Activated CD4-positive, CD25-positive, alpha-beta regulatory T cell treated with anti-CD3 and anti-CD28 coated beads, Interleukin-2, amount 50 U/mL, for 72 hours (primary cell): ENCODE results near the gene VDR.
"Not testable (repeated sequence)": the region's sequence is repeated elsewhere in the genome, so short reads cannot be mapped to it uniquely, and the experiment has no call there.

Experiments used
- DNase-seq: peaks from one replicate; pipeline ENCODE4 v3.0.0; 2021

VDR gene

DNA sequence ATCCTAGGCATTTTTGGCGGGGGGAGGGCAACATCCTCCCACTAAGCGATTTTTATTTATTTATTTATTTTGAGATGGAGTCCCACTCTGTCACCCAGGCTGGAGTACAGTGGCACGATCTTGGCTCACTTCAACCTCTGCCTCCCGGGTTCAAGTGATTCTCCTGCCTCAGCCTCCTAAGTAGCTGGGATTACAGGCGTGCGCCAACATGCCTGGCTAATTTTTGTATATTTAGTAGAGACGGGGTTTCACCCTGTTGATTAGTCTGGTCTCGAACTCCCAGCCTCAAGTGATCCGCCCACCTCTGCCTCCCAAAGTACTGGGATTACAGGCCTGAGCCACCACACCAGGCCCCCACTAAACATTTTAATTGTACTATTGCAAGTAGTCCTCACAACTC is 95.3 kb downstream of the VDR start:
- not testable (repeated sequence) for DNase-seq

DNA sequence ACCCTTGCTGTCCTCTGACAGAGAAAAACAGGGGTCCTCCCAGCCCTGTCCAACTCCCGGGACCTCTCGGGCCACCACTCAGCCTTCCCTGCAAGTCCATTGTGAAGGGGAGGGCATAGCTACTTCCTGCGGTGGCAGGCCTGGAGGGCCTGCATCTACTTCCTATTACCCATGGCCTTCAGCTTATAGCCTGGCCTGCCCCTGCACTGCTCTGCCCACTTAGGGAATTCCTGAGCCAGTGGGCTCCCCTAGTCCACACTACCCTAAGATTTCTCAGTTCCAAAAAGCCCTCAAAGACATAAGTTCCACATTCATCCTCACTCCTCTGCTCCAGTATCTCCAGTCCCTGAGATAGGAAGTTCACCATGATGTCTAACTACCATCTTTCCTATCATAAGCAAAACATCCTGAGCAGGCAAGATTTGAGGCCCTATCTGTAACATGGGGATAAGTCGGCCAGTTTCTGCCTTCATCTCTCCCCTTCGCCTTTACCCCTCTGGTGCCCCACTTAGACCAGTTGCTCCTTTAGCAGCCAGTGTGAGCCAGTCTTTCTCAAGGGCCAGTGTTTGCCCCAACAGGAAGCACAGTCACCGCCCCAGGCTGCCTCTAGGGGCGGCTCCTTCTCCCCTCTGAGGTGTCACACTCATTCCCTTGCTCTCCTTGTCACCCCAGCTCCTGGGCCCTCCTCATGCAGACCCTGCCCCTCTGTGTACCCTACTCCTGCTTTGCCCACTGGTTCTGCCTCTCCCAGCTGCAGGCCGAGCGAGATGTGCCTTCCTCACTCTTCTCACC is 96.0 kb downstream of the VDR start:
- DNase-seq, result peak; percentile 57

DNA sequence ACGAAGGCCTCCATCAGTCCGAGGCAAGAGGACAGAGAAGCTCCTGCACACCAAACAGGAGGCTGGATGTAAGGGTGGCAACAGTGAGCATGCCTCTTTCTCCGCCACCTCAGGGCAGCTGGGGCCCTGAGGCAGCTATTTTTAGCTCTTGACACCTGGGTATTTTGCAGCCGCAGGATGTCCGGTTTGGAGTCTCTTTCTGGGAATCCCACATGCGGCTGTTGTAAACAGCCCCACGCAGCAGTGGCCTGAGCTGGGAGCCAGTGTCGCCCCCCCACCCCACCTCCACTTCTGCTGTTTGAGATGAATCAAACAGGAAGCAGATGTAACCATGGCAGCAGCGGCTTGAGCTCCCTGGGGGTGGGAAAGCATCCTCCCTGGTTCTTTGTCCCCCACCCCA is 96.7 kb downstream of the VDR start:
- peak; percentile 61 for DNase-seq

DNA sequence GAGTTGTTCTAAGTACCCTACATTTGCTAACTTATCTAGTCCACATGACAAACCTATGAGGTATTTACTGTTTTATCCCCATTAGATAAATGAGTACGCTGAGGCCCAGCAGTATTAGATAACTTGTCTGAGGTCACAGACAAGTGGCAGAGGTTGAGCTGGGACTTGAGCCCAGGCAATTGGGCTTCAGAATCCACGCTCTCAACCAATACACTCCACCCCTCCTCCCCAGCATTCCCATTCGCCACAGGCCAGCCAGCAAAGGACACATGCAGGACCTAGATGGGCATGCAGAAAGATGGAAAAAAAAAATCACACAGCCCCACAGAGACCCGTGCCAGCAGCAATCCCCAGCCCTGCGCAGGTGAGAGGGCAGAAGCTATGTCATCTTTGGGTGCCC is 97.5 kb downstream of the VDR start:
- DNase-seq, result no peak

DNA sequence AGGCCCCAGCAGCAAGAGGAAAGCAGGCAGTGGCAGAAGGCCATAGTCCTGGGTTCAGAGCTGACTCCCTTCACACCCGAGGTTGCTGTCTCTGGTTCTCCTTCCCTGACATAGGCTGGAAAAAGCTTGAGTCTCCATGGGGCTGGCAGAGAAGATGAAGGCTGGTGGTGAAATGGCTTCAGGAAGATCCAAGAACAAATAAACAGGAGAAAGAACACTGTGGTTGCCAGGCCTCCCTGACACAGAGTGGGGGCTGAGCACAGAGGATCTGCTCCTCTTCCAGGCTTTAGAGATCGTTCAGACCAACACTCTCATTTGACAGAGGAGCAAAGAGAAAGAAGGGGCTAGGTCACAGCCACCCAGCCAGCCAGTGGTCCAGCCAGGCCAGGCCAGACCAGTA is 99.4 kb downstream of the VDR start:
- no peak for DNase-seq

DNA sequence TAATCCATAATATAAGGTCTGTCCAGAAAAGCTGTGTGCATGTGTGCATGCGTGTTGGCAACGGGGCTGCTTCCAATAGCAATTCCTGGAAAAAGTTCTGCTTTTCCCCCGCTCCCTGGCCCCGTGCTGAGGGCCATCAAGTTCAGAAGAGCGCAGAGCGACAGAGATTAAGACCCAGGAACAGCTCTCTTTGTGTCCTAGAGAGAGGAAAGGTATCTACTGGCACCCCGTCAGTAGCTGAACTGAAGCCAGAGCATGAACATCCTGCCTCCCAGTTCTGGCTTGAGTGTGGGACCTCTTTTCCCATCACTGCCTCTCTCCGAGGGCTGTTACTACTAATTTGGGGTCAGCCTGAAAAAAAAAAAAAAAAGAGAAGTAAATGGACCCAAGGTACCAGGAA is 100.6 kb downstream of the VDR start:
- no peak for DNase-seq

DNA sequence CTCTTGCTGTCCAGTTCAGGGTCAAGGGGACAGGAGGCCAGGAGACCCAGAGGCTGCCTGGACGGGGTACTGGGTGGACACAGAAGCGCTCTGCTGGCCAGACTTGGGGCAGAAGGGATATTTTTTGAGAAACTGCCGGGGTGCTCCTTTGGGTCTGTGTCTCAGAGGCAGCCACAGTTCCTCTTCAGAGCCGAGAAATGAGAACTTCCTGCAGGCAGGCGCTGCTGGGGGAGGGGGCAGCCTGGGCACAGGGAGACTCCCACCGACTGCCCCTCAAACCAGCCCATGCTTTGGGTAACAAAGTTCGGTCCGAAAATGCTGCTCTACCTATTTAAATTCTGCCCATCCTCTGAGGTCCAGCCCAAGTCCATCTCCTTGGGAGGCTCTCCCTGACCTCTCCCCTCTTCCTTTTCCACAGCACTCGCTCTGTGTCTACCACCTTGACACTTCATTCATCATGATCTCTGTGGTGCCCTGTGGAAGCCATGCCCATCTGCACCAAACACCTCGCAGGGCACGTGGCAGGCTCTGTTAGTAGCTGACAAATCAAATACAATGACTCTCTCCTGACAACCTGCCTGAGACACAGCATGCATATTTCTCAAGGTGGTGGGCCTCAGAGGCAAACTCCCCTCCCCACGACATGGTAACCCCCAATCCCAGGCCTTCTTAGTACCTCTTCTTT is 101.5 kb downstream of the VDR start:
- DNase-seq, result no peak

DNA sequence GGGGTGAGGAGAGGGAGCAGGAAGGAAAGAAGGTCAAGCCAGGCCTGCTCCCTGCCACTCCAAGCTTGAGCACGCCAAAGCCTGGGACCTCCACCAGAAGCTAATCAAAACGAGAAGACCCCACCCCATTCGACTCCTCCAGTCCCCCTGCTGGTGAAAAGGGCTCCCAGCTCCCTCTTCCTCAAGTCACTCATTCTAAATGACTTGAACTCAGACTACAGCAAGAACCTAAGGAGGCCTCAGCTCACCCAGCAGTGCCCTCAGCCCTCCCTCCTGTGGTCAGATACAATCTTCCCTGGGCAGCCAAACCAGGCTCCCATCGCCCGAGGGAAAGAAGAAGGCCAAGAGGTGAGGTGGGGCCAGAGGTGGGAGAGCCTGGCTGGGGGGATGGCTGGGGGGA is 102.5 kb downstream of the VDR start:
- no peak for DNase-seq

DNA sequence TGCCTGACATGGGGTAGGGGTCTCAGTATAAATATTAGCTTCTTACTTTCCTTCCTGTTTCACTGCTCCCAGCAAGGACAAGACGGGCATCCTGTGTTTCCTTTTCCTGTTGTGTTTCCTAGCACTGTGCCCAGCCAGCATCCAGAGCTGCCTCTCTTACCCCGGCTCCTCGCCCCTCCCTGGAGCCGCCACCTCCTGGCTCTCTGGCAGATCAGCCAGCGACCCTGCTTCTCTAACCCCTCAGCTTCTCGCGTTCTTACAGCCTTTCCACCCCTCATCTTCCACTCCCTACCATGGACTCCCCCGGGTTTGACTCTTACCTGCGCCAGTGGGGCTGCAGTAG is 102.9 kb downstream of the VDR start:
- no peak for DNase-seq

DNA sequence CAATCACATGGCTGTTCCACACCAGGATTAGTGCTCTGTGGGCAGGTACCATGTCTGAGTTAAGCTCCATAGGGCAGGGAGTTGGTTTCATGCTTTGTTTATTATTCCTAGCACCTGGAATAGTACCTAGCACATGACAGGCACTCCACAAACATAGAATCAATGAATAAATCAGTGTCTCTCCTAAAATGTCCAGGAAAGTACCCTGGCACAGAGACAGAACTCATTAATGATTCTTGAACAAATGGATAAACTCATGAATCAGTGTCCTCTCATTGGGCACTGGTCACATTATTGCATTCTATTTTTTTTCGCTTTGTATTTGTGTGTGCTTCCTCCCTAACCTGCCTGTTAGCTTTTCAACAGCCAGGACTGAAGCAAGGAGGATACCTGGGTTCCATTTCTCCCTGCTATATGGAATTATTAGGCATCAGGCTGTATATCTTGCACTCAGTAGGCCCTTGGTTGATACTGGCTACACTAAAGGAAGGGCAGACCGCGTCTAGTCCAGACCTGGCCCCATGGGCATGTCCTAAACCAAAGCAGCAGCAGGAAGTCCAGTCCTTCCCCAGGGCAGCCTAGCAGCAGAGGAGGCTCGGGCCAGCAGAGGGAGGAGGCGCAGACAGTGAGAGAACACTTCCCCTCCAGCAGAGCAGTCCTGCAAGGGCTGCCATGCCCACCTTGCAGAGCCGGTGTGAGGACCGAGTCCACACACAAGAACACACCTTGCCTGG is 103.5 kb downstream of the VDR start:
- no peak for DNase-seq

DNA sequence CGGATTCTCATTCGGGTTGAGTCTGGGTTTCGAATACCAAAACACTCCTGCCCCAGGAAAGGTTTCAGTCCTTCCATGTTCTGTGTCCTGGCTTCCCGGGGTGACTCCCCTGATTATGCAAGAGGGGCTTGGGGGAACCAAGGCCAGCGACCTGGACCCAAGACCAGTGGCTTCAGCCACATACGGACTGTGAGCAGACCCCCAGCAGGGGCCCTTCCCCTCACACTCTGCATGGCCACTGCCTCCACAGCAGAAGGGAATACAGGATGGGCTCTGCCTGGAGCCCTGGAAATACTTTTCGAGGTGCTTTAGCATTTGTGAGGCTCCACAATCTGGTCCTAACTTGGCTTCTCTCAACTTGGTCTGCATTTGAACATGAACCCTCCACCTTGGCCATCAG is 104.2 kb downstream of the VDR start:
- DNase-seq, result no peak

DNA sequence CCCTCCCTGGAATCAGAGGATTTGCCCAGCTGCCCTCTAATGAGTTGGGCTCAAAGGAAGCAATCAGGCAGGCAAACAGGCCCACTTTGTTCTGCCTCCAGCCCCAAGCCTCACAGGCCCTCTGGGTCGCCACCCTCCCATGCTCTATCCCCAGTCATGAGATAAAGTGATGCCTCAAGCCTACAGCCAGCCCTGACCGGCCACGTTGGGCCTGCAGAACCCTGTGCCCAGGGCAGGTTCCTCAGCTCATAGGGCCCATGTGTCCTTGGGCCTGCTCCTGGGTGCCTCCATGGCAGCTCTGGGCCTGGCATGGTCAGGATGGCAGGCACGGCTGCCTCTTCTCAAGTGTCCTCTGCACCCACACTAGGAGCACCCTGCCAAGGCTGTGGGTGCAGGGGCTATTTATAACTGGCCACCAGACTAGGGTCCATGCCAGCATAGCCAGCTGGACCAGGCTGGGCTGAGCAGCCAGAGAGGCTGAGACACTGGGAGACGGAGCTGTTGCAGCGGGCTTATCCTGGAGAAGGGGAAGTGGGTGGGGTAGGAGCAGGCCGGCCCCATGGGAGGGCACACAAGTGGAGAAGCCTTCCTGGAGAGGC is 105.3 kb downstream of the VDR start:
- DNase-seq, result no peak

DNA sequence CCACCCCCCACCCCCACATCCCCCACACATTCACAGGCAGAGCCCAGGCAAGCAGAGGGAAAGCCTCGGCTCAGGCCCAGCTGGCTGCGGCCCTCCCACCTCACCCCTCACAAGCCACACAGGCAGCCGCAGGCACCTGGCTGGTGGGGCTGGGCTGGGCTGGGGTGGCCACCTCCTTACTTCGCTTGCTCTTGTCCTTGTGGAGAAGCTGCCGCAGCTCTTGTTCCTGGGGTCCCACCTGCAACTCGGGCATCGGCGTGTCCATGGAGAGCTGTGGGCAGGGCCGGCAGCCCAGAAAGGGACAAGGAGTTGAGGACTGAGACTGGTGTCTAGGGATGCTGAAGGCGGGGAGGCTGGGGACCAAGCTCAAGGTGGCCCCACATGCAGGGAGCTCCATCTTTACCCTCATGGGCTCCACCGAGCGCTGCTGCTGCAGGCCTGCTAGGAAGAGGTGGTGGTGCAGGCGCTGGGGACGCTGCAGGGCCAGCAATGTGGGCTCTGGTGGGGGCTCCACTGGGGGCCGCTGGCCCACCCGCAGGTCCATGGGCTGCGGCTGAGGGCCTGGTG is 106.3 kb downstream of the VDR start:
- no peak for DNase-seq

DNA sequence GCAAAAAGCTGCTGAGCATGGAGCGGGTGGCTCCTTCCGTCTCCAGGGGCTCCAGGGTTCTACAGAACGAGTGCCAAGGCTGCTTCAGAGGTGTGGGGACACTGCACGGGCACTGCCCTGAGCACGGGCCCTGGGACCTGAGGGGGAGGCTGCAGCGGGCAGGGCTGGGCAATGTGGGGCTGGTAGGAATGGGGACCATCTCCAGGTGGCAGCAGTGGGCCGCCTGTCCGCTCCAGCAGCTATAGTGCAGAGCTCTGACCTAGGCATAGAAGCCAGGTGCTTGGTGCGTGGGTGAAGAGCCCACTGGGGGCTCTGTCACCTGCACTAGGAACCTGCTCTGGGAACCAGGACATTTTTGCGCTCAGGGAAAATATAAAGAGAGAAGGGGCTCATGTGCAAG is 107.4 kb downstream of the VDR start:
- no peak for DNase-seq

DNA sequence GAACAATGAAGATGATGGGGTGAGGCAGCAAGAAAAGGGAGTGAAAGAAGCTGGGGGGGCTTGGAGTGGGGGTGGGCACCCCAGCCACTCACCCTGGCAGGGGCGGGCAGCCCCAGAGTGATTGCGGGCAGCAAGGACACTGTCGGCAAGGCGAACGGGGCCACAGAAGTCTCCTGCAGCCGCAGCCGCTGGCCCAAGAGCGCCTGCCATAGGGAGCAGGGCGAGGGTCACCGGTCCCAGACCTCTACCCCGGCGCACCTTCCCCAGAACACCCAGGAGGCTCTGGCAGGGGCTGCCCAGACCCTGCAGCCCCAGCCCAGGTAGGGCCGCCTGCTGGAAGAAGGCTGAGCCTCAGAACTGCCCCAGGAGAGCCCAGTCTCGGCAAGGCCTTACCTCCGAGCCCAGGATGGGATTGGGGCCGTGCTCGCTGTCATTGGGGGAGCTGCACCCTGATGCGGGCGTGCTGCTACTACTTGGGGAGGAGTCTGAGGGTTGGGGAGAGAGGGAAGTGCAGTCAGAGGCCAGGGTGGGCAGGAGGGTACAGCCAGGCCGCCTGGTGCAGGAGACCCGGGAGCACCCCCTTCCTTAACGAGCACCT is 108.9 kb downstream of the VDR start:
- DNase-seq, result no peak

DNA sequence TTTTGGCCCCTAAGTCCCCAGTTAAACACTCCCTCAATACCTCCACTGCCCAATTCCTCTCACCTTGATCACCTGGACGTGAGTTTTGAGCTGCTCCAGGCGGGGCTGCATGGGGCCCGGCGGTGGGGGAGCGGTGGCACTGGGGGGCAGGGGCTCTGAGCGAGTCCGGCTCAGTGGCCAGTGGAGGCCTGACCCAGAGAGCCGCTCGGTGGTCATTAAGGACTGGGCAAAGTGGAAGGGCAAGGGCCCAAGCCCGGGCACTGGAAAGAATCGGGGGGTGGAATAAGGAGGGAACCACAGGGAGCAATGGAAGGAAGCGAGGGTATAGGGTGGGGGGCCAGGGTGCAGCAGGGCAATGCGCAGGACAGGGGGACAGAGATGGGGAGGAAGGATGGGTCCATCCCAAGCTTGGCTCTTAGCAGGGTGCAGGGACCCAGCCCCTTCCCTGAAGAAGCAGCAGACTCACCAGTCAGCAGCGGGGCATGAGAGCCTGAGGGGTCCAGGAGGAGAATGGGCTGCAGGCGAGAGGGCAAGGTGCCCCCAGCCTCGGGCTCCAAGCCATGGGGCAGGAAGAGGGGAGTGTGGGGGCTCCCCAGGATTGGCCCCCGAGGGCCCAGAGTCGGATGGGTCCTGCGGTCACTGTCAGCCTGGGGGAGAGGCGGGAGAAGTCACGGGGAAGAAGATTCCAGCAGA is 109.5 kb downstream of the VDR start:
- DNase-seq, result no peak

DNA sequence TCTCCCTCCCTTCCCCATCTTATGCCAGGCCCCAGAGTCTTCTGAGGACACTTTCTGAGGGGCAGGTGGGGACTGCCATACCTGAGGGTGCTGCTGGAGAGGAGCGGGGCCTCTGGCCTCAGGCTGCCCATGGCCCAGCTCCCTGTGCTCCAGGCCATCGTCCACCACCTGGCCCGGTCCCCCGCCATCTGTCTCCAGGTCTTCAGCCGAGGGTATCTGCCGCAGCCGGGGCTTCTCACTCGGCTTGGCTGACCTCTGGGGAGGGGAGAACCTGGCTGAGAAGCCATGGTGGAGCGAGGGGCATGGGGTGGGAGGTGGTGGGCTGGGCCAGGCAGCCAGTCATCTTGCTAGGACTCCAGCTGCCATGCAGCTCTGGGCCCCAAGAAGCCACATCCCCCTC is 110.1 kb downstream of the VDR start:
- no peak for DNase-seq

DNA sequence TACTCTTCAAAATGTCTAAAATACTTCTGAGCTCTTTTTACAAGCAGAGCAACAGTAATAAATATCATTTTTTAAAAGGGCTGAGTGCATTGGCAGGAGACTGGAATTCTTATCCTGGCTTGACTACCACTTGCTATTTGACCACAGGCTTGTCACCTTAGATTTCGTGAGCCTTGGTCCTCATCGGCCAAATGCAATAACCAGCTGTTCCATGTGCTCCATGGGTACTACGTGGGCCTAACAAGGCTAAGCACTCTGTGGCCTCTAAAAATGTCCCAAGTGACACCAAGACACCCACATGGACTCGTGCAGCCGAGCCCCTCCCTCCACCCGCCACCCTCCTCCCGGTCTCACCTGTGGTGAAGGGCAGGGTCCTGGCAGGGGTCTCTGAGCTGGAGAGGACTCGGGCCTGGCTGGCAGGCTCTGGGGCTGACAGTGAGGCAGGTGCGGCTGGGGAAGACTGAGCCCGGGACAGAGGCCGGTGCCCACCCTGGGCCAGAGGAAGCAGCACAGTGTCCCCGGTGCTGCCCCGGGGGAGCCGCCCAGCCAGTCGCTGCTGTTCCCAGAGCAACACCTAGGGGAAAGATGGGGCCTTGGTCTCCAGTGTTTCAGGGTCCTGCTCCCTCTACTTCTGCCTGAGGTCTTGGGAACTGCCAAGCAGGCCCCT is 111.6 kb downstream of the VDR start:
- no peak for DNase-seq

DNA sequence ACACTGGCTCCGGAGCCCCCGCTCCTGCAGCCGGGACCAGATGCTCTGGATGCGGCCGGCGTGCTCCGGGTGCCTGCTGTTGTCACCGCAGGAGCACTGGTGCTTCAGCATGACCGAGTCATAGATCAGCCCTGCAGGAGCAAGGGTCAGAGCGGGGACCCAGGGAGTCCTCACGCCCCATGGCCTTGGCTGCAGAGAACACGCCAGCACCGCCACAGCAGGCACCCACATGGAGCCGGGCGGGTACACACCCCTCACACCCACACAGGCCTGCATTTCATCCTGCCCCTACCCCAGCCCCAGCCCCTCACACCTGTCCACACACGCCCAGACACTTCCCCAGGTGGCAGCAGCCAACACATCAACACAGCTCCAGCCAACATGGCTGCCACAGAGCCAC is 112.9 kb downstream of the VDR start:
- DNase-seq, result no peak
